Measurements from ENCODE around the gene SLC24A2. TPM values are rescaled to one million over a fixed set of nuclear protein-coding genes. Genes with fewer than 3 reads are reported as not detected.

Gene SLC24A2
- total RNA-seq, 4 donors from 2014 or later = under 0.01 to 2.4 (median 0.04) TPM; not detected in 1

GRCh38 chr9:19748278-19749126 is 40.3 kb downstream of the SLC24A2 start:
- TF ChIP-seq POLR2A (IDR thresholded peaks at IDR 0.05) (no peak), CTCF (IDR thresholded peaks at IDR 0.05) (no peak)
- H3K4me3 ChIP-seq = no peak overlapping the region
- H3K27me3 ChIP-seq = peaks cover 5% of the 10 kb centered on the region
- H3K9me3 ChIP-seq = no peaks in the 10 kb centered on the region
- no peaks in the 10 kb centered on the region for H3K4me1 ChIP-seq
- no peak for ATAC-seq
- H3K27ac ChIP-seq = no peak overlapping the region
- 34 to 59% methylated on average over 3 to 4 of the region's 4 CpGs for whole genome bisulfite sequencing, 2 donors (ENCODE audit: low coverage in 1 of 2)
- no peaks in the 10 kb centered on the region for H3K36me3 ChIP-seq

GRCh38 chr9:19746223-19746622 is 42.6 kb downstream of the SLC24A2 start:
- H3K4me1 ChIP-seq = no peaks in the 10 kb centered on the region
- H3K27ac ChIP-seq = no peak overlapping the region
- TF ChIP-seq POLR2AphosphoS5 (IDR thresholded peaks at IDR 0.05) = no peak
- no peak for TF ChIP-seq CTCF (IDR thresholded peaks at IDR 0.05)
- H3K36me3 ChIP-seq = no peaks in the 10 kb centered on the region
- WGBS, 2 donors (ENCODE audit: low coverage in 1 of 2) = 97% methylated on average over 2 of the region's 2 CpGs; no CpG with 5 or more reads in 1 of the 2 donors
- peaks cover under 1% of the 10 kb centered on the region for H3K27me3 ChIP-seq
- ATAC-seq = no peak
- no peak overlapping the region for H3K4me3 ChIP-seq
- no peaks in the 10 kb centered on the region for H3K9me3 ChIP-seq

- 59 to 67% methylated on average over 3 to 4 of the region's 4 CpGs for WGBS, 2 donors (ENCODE audit: low coverage in 1 of 2)
- Histone ChIP-seq H3K27me3 (no peaks in the 10 kb centered on the region), H3K27ac (no peak overlapping the region), H3K4me3 (no peak overlapping the region), H3K4me1 (no peaks in the 10 kb centered on the region), H3K36me3 (no peaks in the 10 kb centered on the region), H3K9me3 (no peaks in the 10 kb centered on the region)
- ATAC-seq = no peak
- TF ChIP-seq POLR2AphosphoS5 (IDR thresholded peaks at IDR 0.05) = no peak
- TF ChIP-seq POLR2A (IDR thresholded peaks at IDR 0.05) = no peak
- TF ChIP-seq CTCF (IDR thresholded peaks at IDR 0.05) = no peak
- no peak for TF ChIP-seq EP300 (IDR thresholded peaks at IDR 0.05)
Observed at GRCh38 chr9:19741178-19741577, 47.7 kb downstream of the SLC24A2 start.
